Nephron (organoid): ENCODE data around the gene IQGAP2.

ENCODE experiments used
- H3K27ac Mint-ChIP-seq, 3 experiments: 2 replicates each; pipeline ENCODE4 v1.8.0; 2020; ENCODE audit warnings: mixed read lengths in 3 of 3, mild to moderate bottlenecking in 2 of 3, moderate library complexity in 1 of 3
- H3K27me3 Mint-ChIP-seq: 2 replicates; pipeline ENCODE4 v1.8.0; 2021; ENCODE audit warnings: low read depth, mild to moderate bottlenecking, moderate library complexity, mixed read lengths
- H3K36me3 Mint-ChIP-seq: 2 replicates; pipeline ENCODE4 v1.8.0; 2020; ENCODE audit warnings: low read depth, mixed read lengths
- H3K4me1 Mint-ChIP-seq: 2 replicates; pipeline ENCODE4 v1.8.0; 2020; ENCODE audit warnings: mixed read lengths
- H3K4me3 Mint-ChIP-seq, 3 experiments: 2 replicates each; pipeline ENCODE4 v1.8.0; 2020; ENCODE audit warnings: mild to moderate bottlenecking in 3 of 3, mixed read lengths in 3 of 3, moderate library complexity in 2 of 3
- H3K9me3 Mint-ChIP-seq: 2 replicates; pipeline ENCODE4 v1.8.0; 2020; ENCODE audit warnings: mixed read lengths
- TF ChIP-seq, protein P1 (sequence below), 3 experiments: fragments of 200-600 bp; sonication (generic); IDR thresholded peaks; one replicate each; pipeline ENCODE4 v1.5.0; 2021; ENCODE audit warnings: antibody characterized with exemption in 3 of 3; ENCODE audit not compliant: unreplicated experiment in 3 of 3

Gene IQGAP2

DNA sequence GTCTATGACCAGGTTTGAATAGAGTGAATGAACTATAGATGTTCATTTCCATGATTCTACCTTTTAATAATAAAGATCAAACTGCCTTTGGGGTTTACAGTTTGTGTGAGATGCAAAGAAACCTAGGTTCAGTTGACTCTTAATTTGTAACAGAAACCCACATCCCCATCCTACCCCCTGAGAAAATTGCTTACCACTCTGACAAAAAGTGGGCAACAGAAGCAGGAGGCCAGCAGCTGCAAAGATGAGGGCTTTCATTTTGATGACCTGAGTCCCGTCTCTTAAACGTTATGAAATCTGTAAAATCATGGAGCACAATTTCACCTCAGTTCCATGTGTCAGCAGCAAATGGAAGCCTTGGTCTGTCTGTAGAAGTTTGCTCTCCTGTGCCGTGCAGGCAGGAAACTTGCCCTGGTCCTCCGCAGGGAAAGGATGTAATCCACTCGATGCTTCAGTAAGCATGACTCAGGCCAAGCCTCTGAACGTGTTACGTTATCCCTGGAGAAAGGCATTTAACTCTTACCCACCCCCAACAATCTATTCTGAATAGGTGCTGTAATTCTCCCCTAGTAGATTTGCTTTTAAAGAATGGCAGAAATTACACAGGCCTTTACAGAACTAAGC lies 220.0 kb downstream of the IQGAP2 start, which contains the start of gene F2RL2:
TSS of gene F2RL2 (minus strand) at position 431 of the 624 bp plus-strand sequence. CDS start at position 258, 173 bp downstream.
- Mint-ChIP-seq H3K4me1 (peaks cover 29% of the 10 kb centered on the region), H3K27me3 (no peaks in the 10 kb centered on the region), H3K27ac (peak within 1 kb of the TSS; percentile 59 to 85 (median 85)), H3K9me3 (no peaks in the 10 kb centered on the region), H3K4me3 (peak within 1 kb of the TSS; percentile 10 to 61 (median 56)), H3K36me3 (peaks cover 7% of the 10 kb centered on the region)
- TF ChIP-seq, protein P1, sequence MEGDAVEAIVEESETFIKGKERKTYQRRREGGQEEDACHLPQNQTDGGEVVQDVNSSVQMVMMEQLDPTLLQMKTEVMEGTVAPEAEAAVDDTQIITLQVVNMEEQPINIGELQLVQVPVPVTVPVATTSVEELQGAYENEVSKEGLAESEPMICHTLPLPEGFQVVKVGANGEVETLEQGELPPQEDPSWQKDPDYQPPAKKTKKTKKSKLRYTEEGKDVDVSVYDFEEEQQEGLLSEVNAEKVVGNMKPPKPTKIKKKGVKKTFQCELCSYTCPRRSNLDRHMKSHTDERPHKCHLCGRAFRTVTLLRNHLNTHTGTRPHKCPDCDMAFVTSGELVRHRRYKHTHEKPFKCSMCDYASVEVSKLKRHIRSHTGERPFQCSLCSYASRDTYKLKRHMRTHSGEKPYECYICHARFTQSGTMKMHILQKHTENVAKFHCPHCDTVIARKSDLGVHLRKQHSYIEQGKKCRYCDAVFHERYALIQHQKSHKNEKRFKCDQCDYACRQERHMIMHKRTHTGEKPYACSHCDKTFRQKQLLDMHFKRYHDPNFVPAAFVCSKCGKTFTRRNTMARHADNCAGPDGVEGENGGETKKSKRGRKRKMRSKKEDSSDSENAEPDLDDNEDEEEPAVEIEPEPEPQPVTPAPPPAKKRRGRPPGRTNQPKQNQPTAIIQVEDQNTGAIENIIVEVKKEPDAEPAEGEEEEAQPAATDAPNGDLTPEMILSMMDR (IDR thresholded peaks at IDR 0.05; ENCODE audit: unreplicated experiment in 3 of 3): no peak

DNA sequence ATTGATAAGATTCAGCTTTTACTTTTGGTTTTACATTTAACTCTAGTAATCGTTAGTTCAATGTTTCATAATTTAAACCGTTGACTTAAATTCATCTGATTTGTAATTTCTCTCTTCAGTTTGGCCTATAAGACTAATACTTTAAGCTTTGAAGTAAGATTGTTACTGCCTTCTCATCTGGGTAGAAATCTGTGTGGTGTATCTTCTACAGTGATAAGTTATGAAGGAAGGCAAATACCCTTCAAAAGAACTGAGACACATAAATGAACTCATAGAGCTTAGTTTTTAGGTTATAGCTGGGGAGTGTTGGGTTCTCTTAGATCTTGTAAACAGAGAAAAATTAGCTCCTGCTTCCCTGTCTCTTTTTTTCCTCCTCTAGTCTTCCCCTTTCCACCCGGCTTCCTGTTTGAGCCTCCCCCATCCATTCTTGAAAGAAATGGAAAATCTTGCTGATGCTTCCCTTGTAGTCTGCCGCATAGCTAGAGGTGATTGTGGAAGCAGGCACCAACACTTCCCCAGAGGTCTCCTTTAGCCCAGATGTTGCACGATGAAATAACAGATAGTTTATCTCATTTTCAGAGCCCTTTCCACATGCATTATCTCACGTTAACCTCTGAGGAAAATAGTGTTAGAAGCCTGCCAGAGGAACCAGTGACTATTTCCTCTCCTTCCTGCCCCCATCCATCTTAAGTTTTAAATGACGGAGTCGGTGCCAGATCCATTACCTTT lies 222.2 kb downstream of the IQGAP2 start:
- H3K27ac Mint-ChIP-seq: peak overlapping the region; percentile 3 to 40 (median 16)
- TF ChIP-seq, protein P1 (IDR thresholded peaks at IDR 0.05; ENCODE audit: unreplicated experiment in 3 of 3): no peak
- no peaks in the 10 kb centered on the region for H3K9me3 Mint-ChIP-seq
- no peaks in the 10 kb centered on the region for H3K27me3 Mint-ChIP-seq
- H3K4me1 Mint-ChIP-seq: peaks cover 29% of the 10 kb centered on the region
- no peak overlapping the region for H3K4me3 Mint-ChIP-seq
- peaks cover 6% of the 10 kb centered on the region for H3K36me3 Mint-ChIP-seq

DNA sequence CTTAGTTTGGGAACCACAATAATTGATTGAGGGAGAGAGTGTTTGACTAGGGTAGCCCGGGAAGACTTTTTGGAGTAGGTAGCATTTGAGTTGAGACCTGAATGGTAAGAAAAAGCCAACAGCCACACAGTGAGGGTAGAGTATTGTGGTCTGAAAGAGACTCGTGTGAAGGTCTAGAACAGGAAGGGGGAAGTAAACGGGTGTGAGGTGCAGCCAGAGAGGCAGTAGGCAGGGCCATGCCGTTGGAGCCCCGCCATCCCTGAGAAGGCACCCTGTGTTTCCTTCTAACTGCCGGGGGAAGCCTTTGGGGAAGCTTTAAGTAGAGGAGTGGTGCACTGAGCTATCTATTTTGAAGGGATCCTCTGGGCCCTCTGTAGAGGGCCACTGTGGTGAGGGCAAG lies 223.7 kb downstream of the IQGAP2 start:
- Mint-ChIP-seq H3K4me3 (no peak overlapping the region), H3K27me3 (no peaks in the 10 kb centered on the region), H3K27ac (no peak overlapping the region), H3K9me3 (no peaks in the 10 kb centered on the region), H3K4me1 (peaks cover 24% of the 10 kb centered on the region), H3K36me3 (peaks cover 6% of the 10 kb centered on the region)
- TF ChIP-seq, protein P1 (IDR thresholded peaks at IDR 0.05; ENCODE audit: unreplicated experiment in 3 of 3): no peak

DNA sequence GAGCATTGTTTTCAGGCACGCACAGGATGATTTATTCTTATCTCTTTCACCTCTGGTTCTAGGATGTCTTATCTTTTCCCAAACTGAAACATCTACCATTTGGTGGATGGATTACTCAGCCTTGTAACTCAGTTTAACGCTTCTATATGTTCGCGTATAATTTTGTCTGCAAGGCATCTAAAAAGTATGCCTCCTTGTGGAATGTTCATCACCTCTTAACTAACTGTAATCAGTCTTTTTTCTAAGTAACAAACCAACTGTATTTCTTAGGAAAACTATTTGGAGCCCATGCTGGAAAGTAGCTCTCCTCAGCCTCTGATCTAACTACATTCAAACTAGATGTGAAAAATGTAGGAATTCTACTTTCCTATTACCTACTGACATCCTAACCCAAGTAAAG lies 231.6 kb downstream of the IQGAP2 start:
- H3K4me1 Mint-ChIP-seq: no peaks in the 10 kb centered on the region
- H3K27ac Mint-ChIP-seq: peak overlapping the region in 1 of 3 experiments; percentile 40
- no peaks in the 10 kb centered on the region for H3K36me3 Mint-ChIP-seq
- H3K4me3 Mint-ChIP-seq: no peak overlapping the region
- H3K27me3 Mint-ChIP-seq: peaks cover 6% of the 10 kb centered on the region
- no peaks in the 10 kb centered on the region for H3K9me3 Mint-ChIP-seq
- TF ChIP-seq, protein P1 (IDR thresholded peaks at IDR 0.05; ENCODE audit: unreplicated experiment in 3 of 3): no peak

DNA sequence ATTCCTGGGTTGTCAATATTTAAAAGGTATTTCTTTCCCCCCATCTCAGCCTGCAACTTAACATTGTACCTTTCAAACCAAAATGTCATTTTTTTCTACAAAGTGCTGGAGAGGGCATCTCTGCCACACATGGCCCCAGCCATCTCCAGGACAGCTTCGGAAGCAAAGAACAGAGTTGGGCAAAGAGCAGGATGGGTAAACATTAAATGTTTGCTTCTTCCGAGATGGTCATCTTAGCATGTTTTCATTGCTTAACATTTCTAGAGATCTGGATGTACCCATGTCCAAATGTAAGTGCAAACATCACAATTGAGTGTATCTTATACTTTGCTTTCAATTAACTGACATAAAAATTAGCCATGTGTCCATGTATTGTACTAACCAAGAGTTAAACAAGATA lies 234.4 kb downstream of the IQGAP2 start:
- Mint-ChIP-seq H3K27ac (no peak overlapping the region), H3K36me3 (no peaks in the 10 kb centered on the region), H3K4me3 (no peak overlapping the region), H3K9me3 (no peaks in the 10 kb centered on the region), H3K27me3 (peaks cover 6% of the 10 kb centered on the region), H3K4me1 (no peaks in the 10 kb centered on the region)
- TF ChIP-seq, protein P1 (IDR thresholded peaks at IDR 0.05; ENCODE audit: unreplicated experiment in 3 of 3): no peak
